Activated naive CD4-positive, alpha-beta T cell treated with anti-CD3 and anti-CD28 coated beads for 36 hours (primary cell): ENCODE measurements around the gene MFSD8. TPM values are rescaled to one million over a fixed set of nuclear protein-coding genes. Genes with fewer than 3 reads are reported as not detected.

Source experiments
- CTCF ChIA-PET: fragments of 350-600 bp; sonication (Branson Sonifier 250); formaldehyde crosslinking; loops from one replicate; lab custom pipeline; 2021; ENCODE audit warnings: antibody characterized with exemption; lab: Charles Lee
- DNase-seq: peaks from one replicate; pipeline ENCODE4 v3.0.0-alpha.2; 2020
- H3K27ac Mint-ChIP-seq: one replicate; pipeline ENCODE4 v1.8.0; 2021; ENCODE audit warnings: mild to moderate bottlenecking, mixed read lengths
- H3K27me3 Mint-ChIP-seq: one replicate; pipeline ENCODE4 v1.8.0; 2021; ENCODE audit warnings: low read depth, mixed read lengths
- H3K36me3 Mint-ChIP-seq: one replicate; pipeline ENCODE4 v1.8.0; 2021; ENCODE audit warnings: low read depth, mixed read lengths
- H3K4me1 Mint-ChIP-seq: one replicate; pipeline ENCODE4 v1.8.0; 2021; ENCODE audit warnings: low read depth, mixed read lengths
- H3K4me3 Mint-ChIP-seq: one replicate; pipeline ENCODE4 v1.8.0; 2021; ENCODE audit warnings: mild to moderate bottlenecking, moderate library complexity, mixed read lengths
- H3K9me3 Mint-ChIP-seq: one replicate; pipeline ENCODE4 v1.8.0; 2021; ENCODE audit warnings: mixed read lengths
- intact Hi-C: fragments of 100-400 bp; cut with micrococcal nuclease; formaldehyde crosslinking; loops from one replicate; pipeline ENCODE4 v1.15.1; 2023
- total RNA-seq, 2 experiments: library from RNA; stranded (reverse); gene quantifications; one replicate each; pipeline ENCODE4 v1.2.3, GENCODE V29; 2021

The MFSD8 gene
- total RNA-seq, 2 experiments from 2014 or later = 11.1 to 11.2 TPM

DNA sequence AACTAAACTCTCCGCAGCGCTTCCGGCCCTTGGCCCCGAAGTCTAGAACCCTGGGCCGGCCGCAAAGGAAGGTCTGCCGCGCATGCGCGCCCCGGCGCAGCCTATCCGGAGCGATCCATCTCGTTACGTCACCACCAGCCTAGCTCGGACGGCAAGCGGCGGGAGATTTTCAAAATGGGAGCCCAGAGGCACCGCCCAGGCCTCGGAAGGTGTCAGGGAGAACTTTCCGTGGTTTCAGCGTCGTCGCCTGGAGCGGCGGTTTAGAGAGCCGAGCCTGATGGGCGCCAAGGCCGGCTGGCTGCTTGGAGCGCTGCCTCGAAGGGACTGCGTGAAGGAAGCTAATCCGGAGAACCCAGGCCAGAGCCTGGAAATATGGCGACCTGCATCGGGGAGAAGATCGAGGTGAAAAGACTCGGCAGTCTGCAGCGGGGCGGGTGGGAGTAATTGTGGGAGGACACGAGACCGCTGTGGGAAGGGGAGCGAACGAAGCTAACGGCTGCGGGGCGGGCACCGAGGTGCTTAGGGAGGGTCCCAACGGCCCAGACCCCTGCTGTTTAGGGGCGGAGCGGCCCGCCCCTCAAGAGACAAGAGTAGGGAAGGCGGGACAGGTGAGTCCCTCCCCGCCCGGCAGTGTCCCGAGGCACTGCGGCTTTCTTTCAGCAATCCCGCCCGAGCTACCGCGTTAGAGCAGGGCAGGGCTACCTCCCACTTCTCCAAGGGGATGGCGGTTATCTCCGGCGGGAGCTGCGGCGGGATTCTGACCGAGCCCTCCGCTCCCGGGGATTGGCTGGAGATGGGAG, 84.0 kb downstream of the MFSD8 start, which contains the start of gene PLK4:
Gene PLK4, plus strand, starts transcription at position 131 of the 800 bp plus-strand sequence. Its CDS starts 242 bp downstream, at position 373.
- Mint-ChIP-seq H3K27me3 (peaks cover 3% of the 10 kb centered on the region), H3K9me3 (no peaks in the 10 kb centered on the region), H3K4me1 (peaks cover 18% of the 10 kb centered on the region), H3K27ac (peak within 1 kb of the TSS; percentile 98), H3K4me3 (peak within 1 kb of the TSS; percentile 98), H3K36me3 (peaks cover 30% of the 10 kb centered on the region)
- peak; percentile 97 for DNase-seq
- intact Hi-C loops = loop anchor here (1.0 to 5.0 kb wide), 8 partner anchors 84 to 1212 kb away; partner anchors contain the start of genes ABHD18, HSPA4L, LARP1B and MFSD8
- CTCF ChIA-PET = interaction anchor here (1.1 kb wide), 1 partner anchor 85 kb away, joined by 4 read pairs; the partner anchor contains the start of gene ABHD18

DNA sequence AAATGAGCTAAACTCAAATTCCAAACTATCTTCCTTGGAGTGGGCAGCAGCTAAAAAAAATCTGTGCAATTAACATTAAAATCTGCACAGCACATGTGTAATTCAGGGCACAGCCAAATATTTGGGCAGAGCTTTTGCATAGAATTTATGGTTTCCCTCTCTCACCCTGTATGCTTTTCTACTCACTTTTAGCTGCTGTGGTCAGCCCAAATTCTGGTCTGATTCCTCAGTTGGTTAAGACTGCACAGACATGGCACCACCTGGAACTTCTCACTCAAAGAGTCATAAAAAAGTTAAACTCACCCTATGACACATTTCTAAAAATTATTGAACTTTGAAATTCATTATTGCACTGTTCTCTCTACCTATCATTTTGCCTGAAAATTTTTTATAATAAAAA, 89.2 kb downstream of the MFSD8 start:
- intact Hi-C loops = no loop called here
- Mint-ChIP-seq H3K36me3 (peaks cover 12% of the 10 kb centered on the region), H3K4me1 (peaks cover 10% of the 10 kb centered on the region), H3K27ac (no peak overlapping the region), H3K4me3 (no peak overlapping the region), H3K27me3 (peaks cover 2% of the 10 kb centered on the region), H3K9me3 (no peaks in the 10 kb centered on the region)
- CTCF ChIA-PET = interaction anchor here (0.7 kb wide), 1 partner anchor 895 kb away, joined by 3 read pairs; no protein-coding TSS in a partner anchor
- no peak for DNase-seq

DNA sequence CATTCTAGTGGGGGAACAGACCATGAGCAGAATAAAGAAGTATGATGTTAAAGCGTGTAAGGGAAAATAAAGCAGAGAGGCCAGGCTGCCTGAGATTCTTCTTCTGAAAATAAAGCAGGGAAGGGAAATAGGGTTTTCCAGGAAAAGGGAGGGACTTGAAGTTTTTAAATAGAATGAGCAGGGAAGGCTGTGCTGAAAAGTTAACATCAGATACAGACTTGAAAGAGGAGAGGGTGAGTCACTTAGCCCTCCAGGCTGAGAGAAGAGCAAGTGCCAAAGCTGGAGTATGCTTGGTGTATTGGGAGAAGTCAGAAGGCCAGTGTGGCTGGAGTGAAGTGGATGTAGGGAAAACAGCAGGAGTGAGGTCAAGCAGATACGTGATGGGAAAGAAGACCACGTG, 94.3 kb downstream of the MFSD8 start:
- DNase-seq = no peak
- no peak overlapping the region for H3K27ac Mint-ChIP-seq
- intact Hi-C loops = no loop called here
- H3K9me3 Mint-ChIP-seq = no peaks in the 10 kb centered on the region
- H3K4me1 Mint-ChIP-seq = no peaks in the 10 kb centered on the region
- no peaks in the 10 kb centered on the region for H3K27me3 Mint-ChIP-seq
- CTCF ChIA-PET = no interaction called here
- H3K4me3 Mint-ChIP-seq = no peak overlapping the region
- peaks cover 8% of the 10 kb centered on the region for H3K36me3 Mint-ChIP-seq

DNA sequence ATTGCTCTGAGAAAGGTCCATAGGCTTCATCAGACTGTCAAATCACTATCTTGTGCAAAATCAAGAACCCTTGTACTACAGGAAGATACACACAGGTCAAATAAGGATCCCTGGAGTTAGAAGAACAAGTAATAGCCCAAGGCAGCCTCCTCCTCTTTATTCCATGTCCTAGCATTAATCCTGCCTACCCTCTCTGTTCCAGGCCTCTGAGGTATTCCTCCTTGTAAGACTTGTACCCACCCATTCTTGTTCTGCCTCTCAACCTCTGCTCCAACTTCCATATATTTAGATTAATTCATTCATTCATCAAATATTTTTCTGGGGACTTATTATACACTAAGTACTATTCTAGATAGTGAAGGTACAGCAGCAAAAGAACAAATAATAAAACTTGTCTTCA, 94.7 kb downstream of the MFSD8 start:
- no peak for DNase-seq
- H3K27ac Mint-ChIP-seq = no peak overlapping the region
- peaks cover 8% of the 10 kb centered on the region for H3K36me3 Mint-ChIP-seq
- CTCF ChIA-PET = no interaction called here
- no peak overlapping the region for H3K4me3 Mint-ChIP-seq
- no peaks in the 10 kb centered on the region for H3K27me3 Mint-ChIP-seq
- no peaks in the 10 kb centered on the region for H3K4me1 Mint-ChIP-seq
- intact Hi-C loops = no loop called here
- no peaks in the 10 kb centered on the region for H3K9me3 Mint-ChIP-seq

DNA sequence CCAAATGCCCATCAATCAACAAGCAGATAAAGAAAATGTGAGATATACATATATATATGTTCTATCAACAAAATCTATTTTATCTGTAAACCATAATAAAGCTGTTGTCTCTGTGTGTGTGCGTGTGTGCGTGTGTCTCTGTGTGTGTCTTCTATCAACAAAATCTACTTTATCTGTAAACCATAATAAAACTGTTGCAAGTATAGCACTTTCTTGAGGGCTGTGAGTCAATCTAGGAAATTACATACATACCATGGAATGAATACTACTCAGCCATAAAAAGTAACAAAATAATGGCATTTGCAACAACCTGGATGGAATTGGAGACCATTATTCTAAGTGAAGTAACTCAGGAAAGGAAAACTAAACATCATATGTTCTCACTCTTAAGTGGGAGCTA, 96.8 kb downstream of the MFSD8 start:
- Mint-ChIP-seq H3K27ac (no peak overlapping the region), H3K4me3 (no peak overlapping the region), H3K36me3 (peaks cover 2% of the 10 kb centered on the region), H3K9me3 (peaks cover 1% of the 10 kb centered on the region), H3K4me1 (no peaks in the 10 kb centered on the region), H3K27me3 (no peaks in the 10 kb centered on the region)
- CTCF ChIA-PET = no interaction called here
- intact Hi-C loops = no loop called here
- no peak for DNase-seq

Other genes with a start within 250 kb of the MFSD8 start
- not detected for gene SLC25A31, start 234.8 kb downstream of the MFSD8 start, total RNA-seq
- 1 to 10 TPM; 2.6 to 2.8 TPM for gene HSPA4L, start 182.9 kb downstream of the MFSD8 start, total RNA-seq
- 10 to 100 TPM; 44.7 to 52.3 TPM for gene PLK4, start 84.3 kb downstream of the MFSD8 start, total RNA-seq
- gene ABHD18, start 233 bp upstream of the MFSD8 start, total RNA-seq = 10 to 100 TPM; 17.0 to 17.5 TPM
- gene LARP1B, start 96.1 kb upstream of the MFSD8 start, total RNA-seq = 10 to 100 TPM; 17.6 to 18.9 TPM